GM12892 (cell line): ENCODE data around the gene PLD6.

Experiments used
- POLR2A ChIP-seq: IDR thresholded peaks from 2 replicates; pipeline ENCODE4 v1.6.1; 2011; ENCODE audit warnings: low read depth, low read length, control low read depth
- POLR2AphosphoS5 ChIP-seq: IDR thresholded peaks from 2 replicates; pipeline ENCODE4 v1.6.1; 2011; ENCODE audit warnings: low read depth, low read length, control low read depth
- TAF1 ChIP-seq: IDR thresholded peaks from 2 replicates; pipeline ENCODE4 v1.6.1; 2011; ENCODE audit warnings: low read depth, mild to moderate bottlenecking, control low read depth, low read length, borderline replicate concordance

- TF ChIP-seq TAF1 = no peak
- TF ChIP-seq POLR2A = no peak
- no peak for TF ChIP-seq POLR2AphosphoS5
These were observed 19.8 kb upstream of the PLD6 start for GRCh38 chr17:17225901-17226300.
